Astrocyte of the spinal cord (primary cell): ENCODE data around the gene GASK1A.

Experiments used
- DNase-seq: peaks from one replicate; pipeline ENCODE4 v3.0.0; 2011; ENCODE audit warnings: low read depth, low spot score
- H3K4me3 ChIP-seq: 2 replicates; pipeline ENCODE4 v1.5.1; 2011; ENCODE audit warnings: low read depth, mild to moderate bottlenecking, low read length, moderate library complexity
- CTCF ChIP-seq: IDR thresholded peaks from 2 replicates; pipeline ENCODE4 v1.5.1; 2012; ENCODE audit warnings: low read depth, mild to moderate bottlenecking, low read length, inconsistent platforms
- in situ Hi-C: cut with HindIII; loops from 2 replicates; pipeline ENCODE4 v1.10.0; 2017; ENCODE audit warnings: low sequenced_read_pairs

The GASK1A gene

GRCh38 chr3:43031485-43031884 lies 52.4 kb downstream of the GASK1A start:
- no peak for DNase-seq
- no peak for TF ChIP-seq CTCF
- H3K4me3 ChIP-seq = no peak overlapping the region
- in situ Hi-C loops = no loop called here

DNA sequence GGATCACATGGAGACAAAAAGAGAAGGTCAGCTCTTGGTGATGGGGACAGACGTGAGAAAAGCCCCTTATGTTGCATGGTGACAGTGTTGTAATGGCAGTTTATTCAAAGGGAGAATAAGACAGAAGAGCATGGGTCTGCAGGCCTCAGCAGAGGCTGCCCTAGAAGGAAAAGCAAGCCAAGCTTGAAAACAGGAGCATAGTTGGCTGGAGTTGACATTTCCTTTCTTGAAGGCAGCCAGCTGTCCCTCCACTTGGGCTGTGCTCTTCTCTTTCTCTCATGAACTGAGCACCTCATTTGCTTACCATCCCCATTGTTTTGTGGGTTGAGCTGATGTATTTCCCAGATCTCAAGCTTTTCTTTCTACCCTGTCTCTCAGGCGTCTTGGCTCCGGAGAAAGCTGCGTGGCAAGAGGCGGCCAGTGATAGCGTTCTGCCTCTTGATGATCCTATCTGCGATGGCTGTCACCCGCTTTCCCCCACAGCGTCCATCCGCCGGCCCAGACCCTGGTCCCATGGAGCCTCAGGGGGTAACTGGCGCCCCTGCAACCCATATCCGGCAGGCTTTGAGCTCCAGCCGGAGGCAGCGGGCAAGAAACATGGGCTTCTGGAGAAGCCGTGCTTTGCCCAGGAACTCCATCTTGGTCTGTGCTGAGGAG lies 52.9 kb downstream of the GASK1A start:
- in situ Hi-C loops = no loop called here

DNA sequence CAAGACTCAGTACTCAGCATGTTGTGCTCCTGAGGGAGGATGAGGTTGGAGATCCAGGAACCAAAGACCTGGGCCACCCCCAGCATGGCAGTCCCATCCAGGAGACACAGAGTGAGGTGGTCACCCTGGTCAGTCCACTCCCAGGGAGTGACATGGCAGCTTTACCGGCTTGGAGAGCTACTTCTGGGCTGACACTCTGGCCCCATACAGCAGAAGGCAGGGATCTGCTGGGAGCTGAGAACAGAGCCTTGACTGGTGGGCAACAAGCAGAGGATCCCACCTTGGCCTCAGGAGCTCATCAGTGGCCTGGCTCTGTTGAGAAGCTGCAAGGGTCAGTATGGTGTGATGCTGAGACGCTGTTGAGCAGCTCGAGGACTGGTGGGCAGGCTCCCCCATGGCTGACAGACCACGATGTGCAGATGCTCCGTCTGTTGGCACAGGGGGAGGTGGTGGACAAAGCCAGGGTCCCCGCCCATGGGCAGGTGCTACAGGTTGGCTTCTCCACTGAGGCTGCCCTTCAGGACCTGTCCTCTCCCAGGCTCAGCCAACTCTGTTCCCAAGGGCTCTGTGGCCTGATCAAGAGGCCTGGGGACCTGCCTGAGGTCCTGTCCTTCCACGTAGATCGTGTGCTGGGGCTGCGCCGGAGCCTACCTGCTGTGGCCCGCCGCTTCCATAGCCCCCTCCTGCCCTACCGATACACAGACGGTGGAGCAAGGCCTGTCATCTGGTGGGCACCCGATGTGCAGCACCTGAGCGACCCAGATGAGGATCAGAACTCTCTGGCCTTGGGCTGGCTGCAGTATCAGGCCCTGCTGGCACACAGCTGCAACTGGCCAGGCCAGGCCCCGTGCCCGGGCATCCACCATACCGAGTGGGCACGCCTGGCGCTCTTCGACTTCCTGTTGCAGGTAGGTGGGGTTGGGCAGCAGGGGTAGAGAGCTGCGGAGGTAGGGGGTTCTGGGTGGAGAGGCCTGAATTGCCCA lies 53.8 kb downstream of the GASK1A start:
- in situ Hi-C loops = no loop called here
- no peak for TF ChIP-seq CTCF
- DNase-seq = no peak
- no peak overlapping the region for H3K4me3 ChIP-seq

More for the DNA sequence above, 52.9 kb downstream of the GASK1A start:
- H3K4me3 ChIP-seq = no peak overlapping the region
- TF ChIP-seq CTCF = no peak
- no peak for DNase-seq

DNA sequence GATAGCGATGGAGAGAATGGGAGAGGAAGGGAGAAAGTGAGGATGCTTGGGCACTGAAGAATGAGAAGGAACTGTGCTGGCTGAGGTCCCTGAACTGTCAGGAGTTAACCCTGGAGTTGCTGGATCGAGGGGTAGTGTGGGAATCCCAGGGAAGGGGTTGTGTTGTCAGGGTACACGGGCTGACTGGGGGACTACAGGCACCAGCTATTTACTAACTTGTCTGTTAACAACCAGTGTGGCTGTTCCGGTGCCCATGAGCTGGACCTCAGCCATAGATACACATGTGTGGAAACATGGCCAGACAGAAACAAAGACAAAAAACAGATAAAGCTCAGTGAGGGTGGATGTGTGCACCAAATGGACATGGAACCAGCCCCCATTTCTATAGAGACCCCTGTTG lies 55.1 kb downstream of the GASK1A start:
- no peak for TF ChIP-seq CTCF
- H3K4me3 ChIP-seq = no peak overlapping the region
- in situ Hi-C loops = no loop called here
- DNase-seq = no peak

DNA sequence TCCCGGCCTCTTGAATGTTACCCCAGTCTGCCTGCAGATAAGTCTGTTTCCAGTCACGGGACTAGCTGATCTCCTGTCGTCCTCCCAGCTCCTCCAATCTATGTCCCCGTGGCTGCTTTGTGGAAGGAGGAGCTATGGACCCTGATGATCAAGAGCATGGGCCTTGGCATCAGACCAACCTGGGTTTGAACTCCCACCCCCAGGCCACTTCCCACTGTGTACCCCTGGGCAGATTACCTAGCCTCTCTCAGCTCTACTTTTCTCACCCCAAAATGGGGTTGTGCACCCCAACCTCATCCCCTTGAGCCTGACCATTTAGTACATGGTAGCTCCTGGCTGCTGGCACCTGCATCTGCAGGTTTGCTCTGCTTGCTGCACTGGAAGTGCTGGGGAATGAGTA lies 55.8 kb downstream of the GASK1A start:
- in situ Hi-C loops = no loop called here
- no peak for TF ChIP-seq CTCF
- no peak overlapping the region for H3K4me3 ChIP-seq
- DNase-seq = no peak

- H3K4me3 ChIP-seq = no peak overlapping the region
- in situ Hi-C loops = no loop called here
- no peak for DNase-seq
- TF ChIP-seq CTCF = no peak
Measured at GRCh38 chr3:43035801-43036365, 56.8 kb downstream of the GASK1A start.
